GM19455 (cell line): Measurements from ENCODE around the gene ZNF334.

Experiments used
- ATAC-seq: cut with Tn5 transposase; IDR thresholded peaks from one replicate; pipeline ENCODE4 v1.9.1; 2021; ENCODE audit not compliant: unreplicated experiment

Gene ZNF334

GRCh38 chr20:46546298-46546697 lies 32.9 kb upstream of the ZNF334 start:
- ATAC-seq, result no peak

- ATAC-seq, result no peak
These were observed 32.4 kb upstream of the ZNF334 start for GRCh38 chr20:46545827-46546138.

GRCh38 chr20:46545077-46545826 lies 31.9 kb upstream of the ZNF334 start:
- ATAC-seq, result no peak

- no peak for ATAC-seq
These were observed 31.2 kb upstream of the ZNF334 start for GRCh38 chr20:46544576-46544975.

- no peak for ATAC-seq
These were observed 30.6 kb upstream of the ZNF334 start for GRCh38 chr20:46543959-46544358.

GRCh38 chr20:46543033-46543432 lies 29.7 kb upstream of the ZNF334 start:
- no peak for ATAC-seq

- ATAC-seq, result no peak
These were observed 28.0 kb upstream of the ZNF334 start for GRCh38 chr20:46541229-46541935.

- no peak for ATAC-seq
These were observed 25.8 kb upstream of the ZNF334 start for GRCh38 chr20:46539113-46539512.

GRCh38 chr20:46530640-46531039 lies 17.3 kb upstream of the ZNF334 start:
- no peak for ATAC-seq

- no peak for ATAC-seq
These were observed 10.5 kb upstream of the ZNF334 start for GRCh38 chr20:46523696-46524328.

GRCh38 chr20:46523108-46523507 lies 9.7 kb upstream of the ZNF334 start:
- no peak for ATAC-seq

- no peak for ATAC-seq
These were observed 7.7 kb upstream of the ZNF334 start for GRCh38 chr20:46520976-46521579.

- no peak for ATAC-seq
These were observed 7.2 kb upstream of the ZNF334 start for GRCh38 chr20:46520540-46520939.

- no peak for ATAC-seq
These were observed 6.2 kb upstream of the ZNF334 start for GRCh38 chr20:46519471-46520068.

GRCh38 chr20:46509523-46509922 lies 3.8 kb downstream of the ZNF334 start:
- ATAC-seq, result no peak

GRCh38 chr20:46507760-46508407 lies 5.5 kb downstream of the ZNF334 start:
- no peak for ATAC-seq

GRCh38 chr20:46505506-46505905 lies 7.9 kb downstream of the ZNF334 start:
- ATAC-seq, result no peak

- no peak for ATAC-seq
These were observed 11.4 kb downstream of the ZNF334 start for GRCh38 chr20:46501961-46502360.

- ATAC-seq, result no peak
These were observed 11.9 kb downstream of the ZNF334 start for GRCh38 chr20:46501337-46501942.

- no peak for ATAC-seq
These were observed 19.3 kb downstream of the ZNF334 start for GRCh38 chr20:46494077-46494476.

- ATAC-seq, result no peak
These were observed 22.0 kb downstream of the ZNF334 start for GRCh38 chr20:46491354-46491753.
